ENCODE measurements around the gene KCNQ1.

The KCNQ1 gene

GRCh38 chr11:2471804-2472096 is 26.9 kb downstream of the KCNQ1 start:
- Histone ChIP-seq H3K36me3 (ENCODE audit: insufficient read depth, low read length) (no peaks in the 10 kb centered on the region), H3K79me2 (ENCODE audit: insufficient read depth, low read length) (no peaks in the 10 kb centered on the region), H3K4me2 (ENCODE audit: low read depth, low read length, poor library complexity, severe bottlenecking) (no peak overlapping the region), H3K9me3 (ENCODE audit: insufficient read depth, low read depth, low read length) (no peaks in the 10 kb centered on the region), H3F3A (ENCODE audit: low read depth) (no peaks in the 10 kb centered on the region), H3K27me3 (ENCODE audit: insufficient read depth, low read length, poor library complexity, severe bottlenecking) (no peaks in the 10 kb centered on the region), H4K20me1 (ENCODE audit: insufficient read depth, low read length, poor library complexity, severe bottlenecking) (peaks cover 3% of the 10 kb centered on the region), H3K9ac (ENCODE audit: low read depth, low read length, poor library complexity, severe bottlenecking) (no peak overlapping the region), H3K9me2 (replicated peaks; ENCODE audit: low read depth, low read length) (no peaks in the 10 kb centered on the region), H2AFZ (ENCODE audit: low read length) (no peak overlapping the region), H3K4me1 (ENCODE audit: insufficient read depth, low read length, poor library complexity, severe bottlenecking) (peaks cover 11% of the 10 kb centered on the region), H3K4me3 (ENCODE audit: low read length, poor library complexity, severe bottlenecking) (no peak overlapping the region)
- TF ChIP-seq, protein P1, sequence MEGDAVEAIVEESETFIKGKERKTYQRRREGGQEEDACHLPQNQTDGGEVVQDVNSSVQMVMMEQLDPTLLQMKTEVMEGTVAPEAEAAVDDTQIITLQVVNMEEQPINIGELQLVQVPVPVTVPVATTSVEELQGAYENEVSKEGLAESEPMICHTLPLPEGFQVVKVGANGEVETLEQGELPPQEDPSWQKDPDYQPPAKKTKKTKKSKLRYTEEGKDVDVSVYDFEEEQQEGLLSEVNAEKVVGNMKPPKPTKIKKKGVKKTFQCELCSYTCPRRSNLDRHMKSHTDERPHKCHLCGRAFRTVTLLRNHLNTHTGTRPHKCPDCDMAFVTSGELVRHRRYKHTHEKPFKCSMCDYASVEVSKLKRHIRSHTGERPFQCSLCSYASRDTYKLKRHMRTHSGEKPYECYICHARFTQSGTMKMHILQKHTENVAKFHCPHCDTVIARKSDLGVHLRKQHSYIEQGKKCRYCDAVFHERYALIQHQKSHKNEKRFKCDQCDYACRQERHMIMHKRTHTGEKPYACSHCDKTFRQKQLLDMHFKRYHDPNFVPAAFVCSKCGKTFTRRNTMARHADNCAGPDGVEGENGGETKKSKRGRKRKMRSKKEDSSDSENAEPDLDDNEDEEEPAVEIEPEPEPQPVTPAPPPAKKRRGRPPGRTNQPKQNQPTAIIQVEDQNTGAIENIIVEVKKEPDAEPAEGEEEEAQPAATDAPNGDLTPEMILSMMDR (conservative IDR thresholded peaks at IDR 0.05; ENCODE audit: low read length), result no peak
- TF ChIP-seq EZH2phosphoT487 (IDR thresholded peaks at IDR 0.05; ENCODE audit: borderline replicate concordance), result no peak

- Histone ChIP-seq H3K9ac (ENCODE audit: low read depth, low read length, poor library complexity, severe bottlenecking) (no peak overlapping the region), H3K79me2 (ENCODE audit: insufficient read depth, low read length) (no peaks in the 10 kb centered on the region), H3K4me3 (ENCODE audit: low read length, poor library complexity, severe bottlenecking) (no peak overlapping the region), H3K27me3 (ENCODE audit: insufficient read depth, low read length, poor library complexity, severe bottlenecking) (no peaks in the 10 kb centered on the region), H3K36me3 (ENCODE audit: insufficient read depth, low read length) (no peaks in the 10 kb centered on the region), H3K9me3 (ENCODE audit: insufficient read depth, low read depth, low read length) (no peaks in the 10 kb centered on the region), H3K4me2 (ENCODE audit: low read depth, low read length, poor library complexity, severe bottlenecking) (no peak overlapping the region), H4K20me1 (ENCODE audit: insufficient read depth, low read length, poor library complexity, severe bottlenecking) (no peaks in the 10 kb centered on the region), H3F3A (ENCODE audit: low read depth) (no peaks in the 10 kb centered on the region), H3K9me2 (replicated peaks; ENCODE audit: low read depth, low read length) (no peaks in the 10 kb centered on the region), H2AFZ (ENCODE audit: low read length) (no peak overlapping the region), H3K4me1 (ENCODE audit: insufficient read depth, low read length, poor library complexity, severe bottlenecking) (peaks cover 3% of the 10 kb centered on the region)
- TF ChIP-seq, protein P1 (conservative IDR thresholded peaks at IDR 0.05; ENCODE audit: low read length), result no peak
- no peak for TF ChIP-seq EZH2phosphoT487 (IDR thresholded peaks at IDR 0.05; ENCODE audit: borderline replicate concordance)
Observed at GRCh38 chr11:2472428-2473186, 27.8 kb downstream of the KCNQ1 start.

- Histone ChIP-seq H3F3A (ENCODE audit: low read depth) (no peaks in the 10 kb centered on the region), H3K4me1 (ENCODE audit: insufficient read depth, low read length, poor library complexity, severe bottlenecking) (no peaks in the 10 kb centered on the region), H4K20me1 (ENCODE audit: insufficient read depth, low read length, poor library complexity, severe bottlenecking) (no peaks in the 10 kb centered on the region), H3K9me2 (replicated peaks; ENCODE audit: low read depth, low read length) (no peaks in the 10 kb centered on the region), H3K4me2 (ENCODE audit: low read depth, low read length, poor library complexity, severe bottlenecking) (no peak overlapping the region), H3K36me3 (ENCODE audit: insufficient read depth, low read length) (no peaks in the 10 kb centered on the region), H3K79me2 (ENCODE audit: insufficient read depth, low read length) (no peaks in the 10 kb centered on the region), H3K4me3 (ENCODE audit: low read length, poor library complexity, severe bottlenecking) (no peak overlapping the region), H2AFZ (ENCODE audit: low read length) (no peak overlapping the region), H3K9ac (ENCODE audit: low read depth, low read length, poor library complexity, severe bottlenecking) (no peak overlapping the region), H3K27me3 (ENCODE audit: insufficient read depth, low read length, poor library complexity, severe bottlenecking) (no peaks in the 10 kb centered on the region), H3K9me3 (ENCODE audit: insufficient read depth, low read depth, low read length) (no peaks in the 10 kb centered on the region)
- TF ChIP-seq EZH2phosphoT487 (IDR thresholded peaks at IDR 0.05; ENCODE audit: borderline replicate concordance), result no peak
- TF ChIP-seq, protein P1 (conservative IDR thresholded peaks at IDR 0.05; ENCODE audit: low read length), result no peak
Observed at GRCh38 chr11:2473361-2474058, 28.7 kb downstream of the KCNQ1 start.

Measured in Loucy (cell line).